GM10266 (cell line): ENCODE measurements around the gene CPB1.

ENCODE experiments used
- DNase-seq: peaks from one replicate; pipeline ENCODE4 v3.0.0; 2012; ENCODE audit errors: extremely low spot score
- TF ChIP-seq, protein P1 (sequence below): IDR thresholded peaks from 2 replicates; pipeline ENCODE4 v1.5.1; 2012; ENCODE audit warnings: mild to moderate bottlenecking, low read depth; ENCODE audit not compliant: control insufficient read depth, insufficient read depth; ENCODE audit errors: missing control alignments

CPB1 gene

DNA sequence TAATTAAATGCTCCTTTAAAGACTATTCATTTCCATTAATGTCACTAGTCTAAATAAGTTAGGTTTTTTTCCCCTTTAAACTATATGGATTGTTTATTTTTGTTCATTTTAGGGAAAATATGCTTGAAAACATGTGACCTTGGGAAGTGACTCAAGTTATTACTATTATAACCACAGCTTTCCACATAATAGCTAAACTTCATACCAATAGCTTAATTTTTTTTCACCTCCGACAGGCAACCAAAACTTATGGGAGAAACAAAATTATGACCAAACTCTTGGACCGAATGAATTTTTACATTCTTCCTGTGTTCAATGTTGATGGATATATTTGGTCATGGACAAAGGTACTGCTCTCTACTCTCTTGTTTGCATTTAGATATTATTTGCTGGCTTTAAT, 53.7 kb downstream of the CPB1 start:
- DNase-seq, result no peak
- TF ChIP-seq, protein P1, sequence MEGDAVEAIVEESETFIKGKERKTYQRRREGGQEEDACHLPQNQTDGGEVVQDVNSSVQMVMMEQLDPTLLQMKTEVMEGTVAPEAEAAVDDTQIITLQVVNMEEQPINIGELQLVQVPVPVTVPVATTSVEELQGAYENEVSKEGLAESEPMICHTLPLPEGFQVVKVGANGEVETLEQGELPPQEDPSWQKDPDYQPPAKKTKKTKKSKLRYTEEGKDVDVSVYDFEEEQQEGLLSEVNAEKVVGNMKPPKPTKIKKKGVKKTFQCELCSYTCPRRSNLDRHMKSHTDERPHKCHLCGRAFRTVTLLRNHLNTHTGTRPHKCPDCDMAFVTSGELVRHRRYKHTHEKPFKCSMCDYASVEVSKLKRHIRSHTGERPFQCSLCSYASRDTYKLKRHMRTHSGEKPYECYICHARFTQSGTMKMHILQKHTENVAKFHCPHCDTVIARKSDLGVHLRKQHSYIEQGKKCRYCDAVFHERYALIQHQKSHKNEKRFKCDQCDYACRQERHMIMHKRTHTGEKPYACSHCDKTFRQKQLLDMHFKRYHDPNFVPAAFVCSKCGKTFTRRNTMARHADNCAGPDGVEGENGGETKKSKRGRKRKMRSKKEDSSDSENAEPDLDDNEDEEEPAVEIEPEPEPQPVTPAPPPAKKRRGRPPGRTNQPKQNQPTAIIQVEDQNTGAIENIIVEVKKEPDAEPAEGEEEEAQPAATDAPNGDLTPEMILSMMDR, result no peak

DNA sequence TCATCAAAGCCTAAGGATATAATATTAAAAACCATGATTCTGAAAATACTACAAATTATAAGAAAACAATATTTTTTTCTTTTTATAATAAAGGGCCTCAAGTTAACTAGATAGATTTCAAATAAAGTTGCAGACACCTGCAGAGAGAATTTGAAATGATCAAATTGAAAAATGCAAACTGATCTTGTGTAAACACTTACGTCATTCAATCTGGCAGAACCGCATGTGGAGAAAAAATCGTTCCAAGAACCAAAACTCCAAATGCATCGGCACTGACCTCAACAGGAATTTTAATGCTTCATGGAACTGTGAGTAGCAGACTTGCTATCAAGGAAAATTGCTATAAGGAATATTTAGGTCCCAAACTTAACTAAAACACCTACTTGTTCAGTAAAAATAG, 54.7 kb downstream of the CPB1 start:
- DNase-seq, result no peak
- TF ChIP-seq, protein P1, result no peak

- no peak for DNase-seq
- TF ChIP-seq, protein P1, result no peak
Observed at GRCh38 chr3:148883163-148883562, 55.6 kb downstream of the CPB1 start.

DNA sequence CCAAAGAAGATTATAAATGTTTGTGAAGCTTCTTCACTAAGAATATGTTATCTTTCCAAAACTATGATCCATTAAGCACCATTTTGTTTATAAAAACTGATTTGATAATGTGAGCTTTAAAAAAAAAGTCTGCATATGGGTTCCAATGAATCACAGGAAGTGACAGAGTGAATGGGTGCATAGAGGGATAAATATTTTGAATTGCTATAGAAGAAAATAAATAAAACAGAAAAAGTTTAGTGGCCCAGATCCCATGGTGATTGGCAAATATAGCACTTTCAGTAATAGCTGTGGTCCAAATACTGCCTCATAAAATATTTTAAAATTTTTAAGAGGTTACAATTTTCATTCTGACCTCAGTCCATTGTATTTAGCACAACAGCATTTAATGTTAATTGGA, 56.6 kb downstream of the CPB1 start:
- DNase-seq, result no peak

GRCh38 chr3:148889828-148890227, 62.2 kb downstream of the CPB1 start:
- DNase-seq, result no peak
- TF ChIP-seq, protein P1, result no peak

More for the DNA sequence above, 56.6 kb downstream of the CPB1 start:
- TF ChIP-seq, protein P1, result no peak

- TF ChIP-seq, protein P1, result no peak
- DNase-seq, result no peak
Observed at GRCh38 chr3:148896062-148896461, 68.5 kb downstream of the CPB1 start.

- no peak for DNase-seq
Observed at GRCh38 chr3:148901987-148902791, 74.6 kb downstream of the CPB1 start.

More at GRCh38 chr3:148901987-148902791, 74.6 kb downstream of the CPB1 start:
- TF ChIP-seq, protein P1, result no peak
